ENCODE results near the gene NAPSA. TPM values are rescaled to one million over a fixed set of nuclear protein-coding genes. Genes with fewer than 3 reads are reported as not detected.
A peak's percentile ranks its signal among the peaks of the same experiment; 100 is the strongest.

Gene NAPSA
- total RNA-seq, 1 donor from 2014 or later = 2.4 TPM

DNA sequence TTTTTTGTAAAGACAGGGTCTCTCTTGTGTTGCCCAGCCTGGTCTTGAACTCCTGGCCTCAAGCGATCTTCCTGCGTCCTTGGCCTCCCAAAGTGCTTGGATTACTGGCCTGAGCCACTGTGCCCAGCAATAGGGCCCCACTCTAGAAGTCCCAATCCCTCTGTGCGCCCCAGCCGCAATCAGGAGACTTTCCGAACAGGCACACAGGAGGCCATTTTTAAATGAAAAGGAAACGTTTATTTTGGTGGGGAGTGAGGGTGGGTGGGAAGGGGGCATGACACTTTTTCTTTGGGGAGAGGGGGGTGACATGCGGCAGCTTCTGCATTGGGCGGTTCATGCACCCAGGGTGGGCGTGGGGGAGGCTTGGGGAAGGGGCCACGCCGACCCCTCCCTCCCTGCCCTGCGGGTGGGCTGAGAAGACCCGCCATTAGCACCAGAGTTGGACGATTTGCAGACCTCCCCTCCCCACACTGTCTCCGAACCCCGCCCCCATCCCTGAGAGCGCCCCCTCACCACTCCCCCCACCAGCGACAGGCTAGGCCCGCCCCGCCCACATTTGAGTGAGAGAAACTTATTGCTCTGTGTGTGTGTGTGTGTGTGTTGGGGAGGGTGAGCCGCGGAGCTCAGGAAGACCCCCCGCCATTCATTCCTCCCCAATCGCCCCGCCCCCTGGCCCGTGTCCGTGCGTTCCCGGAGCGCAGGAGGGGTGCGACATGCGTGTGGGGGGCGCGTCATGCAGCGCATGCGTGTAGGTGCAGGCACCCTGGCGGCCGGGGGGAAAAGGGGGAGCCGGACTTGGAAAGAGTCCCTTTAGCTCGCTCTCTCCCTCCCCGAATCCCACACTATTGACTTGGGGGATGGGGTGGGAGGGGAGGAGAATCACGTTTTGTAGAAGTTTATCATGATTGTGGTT, 53.5 kb downstream of the NAPSA start:
- peaks cover 71% of the 10 kb centered on the region for H3K27me3 Mint-ChIP-seq (ENCODE audit: low read depth)
- no peaks in the 10 kb centered on the region for H3K36me3 Mint-ChIP-seq
- H3K27ac Mint-ChIP-seq = no peak overlapping the region
- peak overlapping the region; percentile 64 for H3K4me3 Mint-ChIP-seq
- peak; percentile 71 to 80 for DNase-seq (ENCODE audit: low spot score in 2 of 2, unreplicated experiment in 2 of 2)
- TF ChIP-seq, protein P1, sequence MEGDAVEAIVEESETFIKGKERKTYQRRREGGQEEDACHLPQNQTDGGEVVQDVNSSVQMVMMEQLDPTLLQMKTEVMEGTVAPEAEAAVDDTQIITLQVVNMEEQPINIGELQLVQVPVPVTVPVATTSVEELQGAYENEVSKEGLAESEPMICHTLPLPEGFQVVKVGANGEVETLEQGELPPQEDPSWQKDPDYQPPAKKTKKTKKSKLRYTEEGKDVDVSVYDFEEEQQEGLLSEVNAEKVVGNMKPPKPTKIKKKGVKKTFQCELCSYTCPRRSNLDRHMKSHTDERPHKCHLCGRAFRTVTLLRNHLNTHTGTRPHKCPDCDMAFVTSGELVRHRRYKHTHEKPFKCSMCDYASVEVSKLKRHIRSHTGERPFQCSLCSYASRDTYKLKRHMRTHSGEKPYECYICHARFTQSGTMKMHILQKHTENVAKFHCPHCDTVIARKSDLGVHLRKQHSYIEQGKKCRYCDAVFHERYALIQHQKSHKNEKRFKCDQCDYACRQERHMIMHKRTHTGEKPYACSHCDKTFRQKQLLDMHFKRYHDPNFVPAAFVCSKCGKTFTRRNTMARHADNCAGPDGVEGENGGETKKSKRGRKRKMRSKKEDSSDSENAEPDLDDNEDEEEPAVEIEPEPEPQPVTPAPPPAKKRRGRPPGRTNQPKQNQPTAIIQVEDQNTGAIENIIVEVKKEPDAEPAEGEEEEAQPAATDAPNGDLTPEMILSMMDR (IDR thresholded peaks at IDR 0.05; ENCODE audit: unreplicated experiment) = no peak
- peaks cover 30% of the 10 kb centered on the region for H3K4me1 Mint-ChIP-seq
- no peaks in the 10 kb centered on the region for H3K9me3 Mint-ChIP-seq

DNA sequence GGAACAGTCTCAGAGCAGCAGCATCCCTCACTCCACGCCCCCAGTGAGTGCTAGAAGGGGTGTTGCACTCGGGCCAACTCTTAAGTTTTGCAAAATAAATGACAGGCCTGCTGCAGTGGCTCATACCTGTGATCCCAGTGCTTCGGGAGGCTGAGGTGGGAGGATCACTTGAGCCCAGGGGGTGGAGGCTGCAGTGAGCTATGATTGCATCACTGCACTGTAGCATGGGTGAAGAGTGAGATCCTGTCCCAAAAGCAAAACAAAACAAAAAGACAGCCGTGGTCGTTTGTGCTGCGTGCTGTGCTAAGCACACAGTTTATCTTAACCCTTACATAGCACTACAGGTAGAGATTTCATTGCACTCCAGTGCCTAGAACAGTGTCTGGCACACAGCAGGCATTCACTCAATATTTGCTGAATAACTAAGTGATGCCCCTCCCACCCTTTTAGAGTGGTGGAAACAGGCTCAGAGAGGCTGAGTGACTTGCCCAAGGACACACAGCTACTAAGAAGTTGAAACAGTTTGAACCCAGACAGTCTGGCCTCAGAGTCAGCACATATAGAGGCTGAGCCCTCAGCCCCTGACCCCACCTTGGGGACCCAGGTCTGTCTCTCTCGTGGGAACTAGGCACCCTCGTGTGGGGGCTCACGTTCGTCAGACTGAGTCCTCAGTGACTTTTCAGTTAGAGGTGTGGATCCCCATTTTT, 54.5 kb downstream of the NAPSA start:
- peaks cover 27% of the 10 kb centered on the region for H3K4me1 Mint-ChIP-seq
- no peaks in the 10 kb centered on the region for H3K9me3 Mint-ChIP-seq
- no peak overlapping the region for H3K4me3 Mint-ChIP-seq
- H3K27me3 Mint-ChIP-seq (ENCODE audit: low read depth) = peaks cover 68% of the 10 kb centered on the region
- DNase-seq (ENCODE audit: low spot score in 2 of 2, unreplicated experiment in 2 of 2) = no peak
- no peaks in the 10 kb centered on the region for H3K36me3 Mint-ChIP-seq
- TF ChIP-seq, protein P1 (IDR thresholded peaks at IDR 0.05; ENCODE audit: unreplicated experiment) = no peak
- no peak overlapping the region for H3K27ac Mint-ChIP-seq

DNA sequence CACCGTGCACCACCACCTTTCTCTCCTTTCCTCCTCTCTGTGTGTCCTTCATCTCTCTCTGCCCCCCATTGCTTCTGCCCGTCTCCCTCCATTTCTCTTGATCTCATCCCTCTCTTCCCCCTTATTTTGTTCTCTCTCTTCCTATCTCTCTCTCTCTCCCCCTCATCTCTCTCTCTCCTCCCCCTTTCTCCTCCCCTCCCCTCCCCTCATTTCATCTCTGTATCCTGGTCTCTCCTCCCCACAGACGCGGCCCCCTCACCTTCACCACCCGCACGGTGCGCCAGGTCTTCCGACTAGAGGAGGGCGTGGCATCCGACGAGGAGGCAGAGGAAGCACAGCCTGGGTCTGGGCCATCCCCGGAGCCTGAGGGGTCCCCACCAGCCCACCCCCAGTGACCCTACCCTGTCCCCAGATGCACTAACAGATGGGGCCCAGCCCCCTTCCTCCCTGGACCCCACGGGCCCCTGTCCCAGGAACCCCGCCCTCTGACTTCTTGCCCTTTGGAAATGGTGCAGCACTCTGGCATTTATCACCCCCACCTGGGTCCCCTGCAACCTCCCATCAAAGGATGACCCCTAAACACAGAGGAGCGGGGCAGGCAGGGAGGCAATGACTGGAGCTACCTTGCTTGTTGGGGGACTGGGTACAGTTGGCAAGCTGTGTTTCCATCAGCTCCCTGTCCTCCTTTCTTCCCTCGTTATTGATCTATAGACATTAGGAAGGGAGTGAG, 55.9 kb downstream of the NAPSA start:
- Mint-ChIP-seq H3K9me3 (no peaks in the 10 kb centered on the region), H3K4me3 (no peak overlapping the region), H3K27ac (no peak overlapping the region), H3K27me3 (ENCODE audit: low read depth) (peaks cover 67% of the 10 kb centered on the region), H3K4me1 (peaks cover 21% of the 10 kb centered on the region), H3K36me3 (no peaks in the 10 kb centered on the region)
- DNase-seq (ENCODE audit: low spot score in 2 of 2, unreplicated experiment in 2 of 2) = no peak
- TF ChIP-seq, protein P1 (IDR thresholded peaks at IDR 0.05; ENCODE audit: unreplicated experiment) = no peak

DNA sequence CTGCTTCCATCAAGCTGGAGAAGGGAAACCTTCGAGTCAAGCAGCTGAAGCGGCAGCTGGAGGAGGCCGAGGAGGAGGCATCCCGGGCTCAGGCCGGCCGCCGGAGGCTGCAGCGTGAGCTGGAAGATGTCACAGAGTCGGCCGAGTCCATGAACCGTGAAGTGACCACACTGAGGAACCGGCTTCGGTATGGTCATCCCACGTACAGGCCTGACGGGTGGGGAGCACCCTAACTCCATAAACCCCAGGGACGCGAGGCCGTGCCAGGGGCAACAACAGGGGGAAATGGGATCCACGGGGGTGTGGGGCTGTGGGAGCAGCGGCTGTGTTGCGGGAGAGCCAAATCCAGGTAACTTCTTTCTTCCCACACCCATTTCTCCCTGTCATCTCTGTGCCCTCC, 56.4 kb downstream of the NAPSA start:
- Mint-ChIP-seq H3K9me3 (no peaks in the 10 kb centered on the region), H3K36me3 (peaks cover under 1% of the 10 kb centered on the region), H3K4me1 (peaks cover 17% of the 10 kb centered on the region), H3K27me3 (ENCODE audit: low read depth) (peaks cover 64% of the 10 kb centered on the region), H3K4me3 (no peak overlapping the region), H3K27ac (no peak overlapping the region)
- no peak for DNase-seq (ENCODE audit: low spot score in 2 of 2, unreplicated experiment in 2 of 2)
- TF ChIP-seq, protein P1 (IDR thresholded peaks at IDR 0.05; ENCODE audit: unreplicated experiment) = no peak

Other genes starting within 250 kb of the NAPSA start
- gene IZUMO2, start 202.4 kb downstream of the NAPSA start, total RNA-seq = not detected in 3 replicates
- 52.3 to 56.6 TPM (median 53.8 TPM) in 3 replicates for gene MYH14, start 162.0 kb downstream of the NAPSA start, total RNA-seq
- gene KCNC3, start 36.3 kb downstream of the NAPSA start, total RNA-seq = 53.4 to 57.7 TPM (median 54.4 TPM) in 3 replicates
- 35.4 to 39.1 TPM (median 37.3 TPM) in 3 replicates for gene NR1H2, start 10.8 kb upstream of the NAPSA start, total RNA-seq
- 58.4 to 60.6 TPM (median 60.3 TPM) in 3 replicates for gene POLD1, start 18.7 kb upstream of the NAPSA start, total RNA-seq
- 0.11 TPM in 1 of 3 replicates, not detected in the others for gene SPIB, start 53.3 kb upstream of the NAPSA start, total RNA-seq
- 0.89 to 1.9 TPM (median 1.2 TPM) in 3 replicates for gene MYBPC2, start 67.3 kb upstream of the NAPSA start, total RNA-seq
- 175 to 181 TPM (median 176 TPM) in 3 replicates for gene EMC10, start 110.9 kb upstream of the NAPSA start, total RNA-seq
- gene GARIN5A, start 111.2 kb upstream of the NAPSA start, total RNA-seq = 10.1 to 12.7 TPM (median 11.5 TPM) in 3 replicates
- 16.4 to 18.7 TPM (median 17.5 TPM) in 3 replicates for gene JOSD2, start 145.6 kb upstream of the NAPSA start, total RNA-seq
- gene ASPDH, start 148.3 kb upstream of the NAPSA start, total RNA-seq = 0.70 TPM in 1 of 3 replicates, not detected in the others
- gene LRRC4B, start 202.8 kb upstream of the NAPSA start, total RNA-seq = 15.2 to 16.9 TPM (median 16.3 TPM) in 3 replicates

All from mesothelial cell of epicardium (in vitro differentiated cells).